ENCODE measurements around the gene AKAP8. TPM values are rescaled to one million over a fixed set of nuclear protein-coding genes. Genes with fewer than 3 reads are reported as not detected.
A peak's percentile ranks its signal among the peaks of the same experiment; 100 is the strongest.

The AKAP8 gene
- total and polyA plus RNA-seq, 7 donors: 15.9 to 42.8 (median 19.9) TPM

DNA sequence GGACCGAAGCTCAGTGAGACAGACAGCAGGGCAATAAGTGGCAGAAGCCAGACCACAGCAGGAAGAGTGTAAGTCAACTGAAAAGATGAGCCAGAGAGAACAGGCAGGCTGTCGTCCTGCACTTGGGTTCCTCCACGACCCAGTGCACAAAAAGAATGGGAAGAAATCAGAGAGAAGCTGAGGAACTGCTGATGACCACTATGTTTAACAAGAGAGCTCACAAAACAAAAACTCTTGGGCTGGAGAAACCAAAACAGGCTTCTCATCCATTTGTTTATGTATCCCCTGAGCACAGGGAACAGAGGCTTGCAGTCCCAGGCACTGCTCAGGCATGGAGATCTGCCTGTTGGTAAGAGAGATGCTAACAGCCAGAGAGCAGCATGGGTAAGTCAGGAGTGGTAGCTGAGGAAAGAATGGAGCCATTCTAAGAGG lies 25.2 kb upstream of the AKAP8 start:
- Histone ChIP-seq H3K27me3 (ENCODE audit: insufficient read depth in 3 of 3, low read length in 2 of 3) (no peaks in the 10 kb centered on the region), H3K9me3 (no peaks in the 10 kb centered on the region), H3K36me3 (ENCODE audit: insufficient read depth in 1 of 2, low read depth in 1 of 2) (peaks cover under 1 to 40% of the 10 kb centered on the region in 2 donors), H3K4me1 (peaks cover 76% of the 10 kb centered on the region), H3K27ac (peak overlapping the region; percentile 77), H3K4me3 (no peak overlapping the region)
- ATAC-seq: no peak
- WGBS, 3 donors: 24 to 64% (median 41%) methylated on average over 3 of the region's 3 CpGs
- no peak for TF ChIP-seq CTCF (IDR thresholded peaks at IDR 0.05)
- intact Hi-C loops (cut with DNase I): no loop called here
- no peak for DNase-seq

DNA sequence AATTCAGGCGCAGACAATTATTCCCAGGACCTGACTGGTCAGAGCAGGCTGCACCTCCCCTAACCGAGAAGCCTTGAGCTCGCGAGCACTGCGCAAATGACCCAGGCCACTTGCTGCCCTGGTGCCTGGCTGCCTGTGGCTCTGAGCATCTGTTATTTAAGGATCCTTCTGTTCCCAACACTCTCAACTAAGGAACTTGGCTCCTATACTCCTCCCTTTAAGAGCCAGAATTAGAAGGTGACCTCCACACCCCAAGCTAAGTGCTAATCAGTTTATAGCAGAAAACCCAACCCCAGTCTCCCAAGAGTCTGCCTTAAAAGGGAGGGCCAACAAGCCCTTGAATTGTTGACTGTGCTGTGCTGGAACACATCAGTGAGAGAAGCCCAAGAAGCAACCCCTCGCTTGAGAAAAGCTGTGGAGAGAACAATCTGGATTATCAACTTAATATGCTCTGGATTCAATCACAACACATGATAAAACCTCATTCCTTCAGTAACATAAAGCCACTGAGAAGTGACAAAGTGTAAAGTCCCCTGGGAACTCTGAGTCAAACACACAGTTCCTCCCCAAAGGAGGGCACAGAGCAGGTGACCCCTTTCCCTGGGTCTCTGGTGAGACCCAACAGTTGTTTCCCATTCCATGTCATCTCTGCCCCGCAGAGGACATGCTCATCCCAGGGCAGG lies 24.7 kb upstream of the AKAP8 start:
- peak in 3 of 4 donors; percentile 43 to 64 (median 57) for ATAC-seq
- Histone ChIP-seq H3K27me3 (ENCODE audit: insufficient read depth in 3 of 3, low read length in 2 of 3) (no peaks in the 10 kb centered on the region), H3K4me1 (peaks cover 76% of the 10 kb centered on the region), H3K27ac (peak overlapping the region; percentile 77), H3K36me3 (ENCODE audit: insufficient read depth in 1 of 2, low read depth in 1 of 2) (peaks cover 6 to 40% of the 10 kb centered on the region in 2 donors), H3K4me3 (peak overlapping the region; percentile 28), H3K9me3 (no peaks in the 10 kb centered on the region)
- TF ChIP-seq CTCF (IDR thresholded peaks at IDR 0.05): no peak
- intact Hi-C loops (cut with DNase I): no loop called here
- peak in 1 of 2 donors; percentile 67 for DNase-seq
- WGBS, 3 donors: 37 to 69% (median 42%) methylated on average over 7 of the region's 7 CpGs

GRCh38 chr19:15403151-15403531 lies 23.6 kb upstream of the AKAP8 start:
- 89 to 93% (median 91%) methylated on average over 10 of the region's 10 CpGs for WGBS, 3 donors

GRCh38 chr19:15402411-15403150 lies 23.0 kb upstream of the AKAP8 start:
- ATAC-seq: peak; percentile 59 to 84 (median 66)
- peak; percentile 14 for TF ChIP-seq CTCF (IDR thresholded peaks at IDR 0.05)
- H3K4me3 ChIP-seq: no peak overlapping the region

More at GRCh38 chr19:15403151-15403531, 23.6 kb upstream of the AKAP8 start:
- Histone ChIP-seq H3K9me3 (no peaks in the 10 kb centered on the region), H3K36me3 (ENCODE audit: insufficient read depth in 1 of 2, low read depth in 1 of 2) (peaks cover 14 to 46% of the 10 kb centered on the region in 2 donors), H3K4me1 (peaks cover 79% of the 10 kb centered on the region), H3K27me3 (ENCODE audit: insufficient read depth in 3 of 3, low read length in 2 of 3) (no peaks in the 10 kb centered on the region), H3K27ac (peak overlapping the region; percentile 77), H3K4me3 (no peak overlapping the region)
- intact Hi-C loops (cut with DNase I): no loop called here
- TF ChIP-seq CTCF (IDR thresholded peaks at IDR 0.05): no peak
- no peak for DNase-seq
- no peak for ATAC-seq

More at GRCh38 chr19:15402411-15403150, 23.0 kb upstream of the AKAP8 start:
- H3K27ac ChIP-seq: peak overlapping the region; percentile 77
- H3K36me3 ChIP-seq (ENCODE audit: insufficient read depth in 1 of 2, low read depth in 1 of 2): peaks cover 18 to 52% of the 10 kb centered on the region in 2 donors
- WGBS, 3 donors: 50 to 65% (median 52%) methylated on average over 15 of the region's 15 CpGs
- H3K9me3 ChIP-seq: no peaks in the 10 kb centered on the region
- DNase-seq: peak in 1 of 2 donors; percentile 83
- intact Hi-C loops (cut with DNase I): no loop called here
- H3K27me3 ChIP-seq (ENCODE audit: insufficient read depth in 3 of 3, low read length in 2 of 3): no peaks in the 10 kb centered on the region
- H3K4me1 ChIP-seq: peaks cover 74% of the 10 kb centered on the region
